HT-29 (cell line): ENCODE data around the gene ZNF574. TPM values are rescaled to one million over a fixed set of nuclear protein-coding genes. Genes with fewer than 3 reads are reported as not detected.
A peak's percentile ranks its signal among the peaks of the same experiment; 100 is the strongest.

Source experiments
- DNase-seq: peaks from one replicate; pipeline ENCODE4 v3.0.0-alpha.2; 2015; ENCODE audit warnings: low spot score
- total RNA-seq: library from RNA; depleted of rRNA; stranded (reverse); fragments of >200 nt; shearing (Covaris generic); gene quantifications from 2 replicates; pipeline ENCODE4 v1.2.3, GENCODE V29; 2014

Gene ZNF574
- total RNA-seq, 1 experiment from 2014 or later, result 48.5 TPM

GRCh38 chr19:42059196-42059595, 16.8 kb upstream of the ZNF574 start:
- no peak for DNase-seq

GRCh38 chr19:42060117-42060516, 15.8 kb upstream of the ZNF574 start:
- DNase-seq, result no peak

GRCh38 chr19:42062381-42062780, 13.6 kb upstream of the ZNF574 start:
- no peak for DNase-seq

GRCh38 chr19:42064432-42064831, 11.5 kb upstream of the ZNF574 start:
- DNase-seq, result no peak

- no peak for DNase-seq
Observed at GRCh38 chr19:42065051-42065450, 10.9 kb upstream of the ZNF574 start.

- DNase-seq, result no peak
Observed at GRCh38 chr19:42065511-42065910, 10.5 kb upstream of the ZNF574 start.

- peak; percentile 76 for DNase-seq
Observed at GRCh38 chr19:42066075-42066754, 9.8 kb upstream of the ZNF574 start.

- DNase-seq, result no peak
Observed at GRCh38 chr19:42067315-42067888, 8.6 kb upstream of the ZNF574 start.

GRCh38 chr19:42068361-42068755, 7.6 kb upstream of the ZNF574 start:
- DNase-seq, result no peak

- no peak for DNase-seq
Observed at GRCh38 chr19:42068756-42069571, 7.0 kb upstream of the ZNF574 start.

- DNase-seq, result no peak
Observed at GRCh38 chr19:42069619-42070351, 6.2 kb upstream of the ZNF574 start, which contains the start of gene GRIK5. TSS of gene GRIK5 (minus strand) at chr19:42070206. CDS start at chr19:42065770, 4,436 bp downstream.

GRCh38 chr19:42071247-42071646, 4.7 kb upstream of the ZNF574 start:
- no peak for DNase-seq

- DNase-seq, result no peak
Observed at GRCh38 chr19:42074513-42075363, 1.2 kb upstream of the ZNF574 start.

- DNase-seq, result no peak
Observed at GRCh38 chr19:42075364-42075615, 676 bp upstream of the ZNF574 start.

- no peak for DNase-seq
Observed at GRCh38 chr19:42076380-42076944, 496 bp downstream of the ZNF574 start.

- DNase-seq, result no peak
Observed at GRCh38 chr19:42078058-42078457, 2.1 kb downstream of the ZNF574 start.

GRCh38 chr19:42078538-42079275, 2.7 kb downstream of the ZNF574 start:
- DNase-seq, result no peak

GRCh38 chr19:42079276-42079669, 3.3 kb downstream of the ZNF574 start:
- DNase-seq, result no peak

- no peak for DNase-seq
Observed at GRCh38 chr19:42079886-42080763, 4.2 kb downstream of the ZNF574 start.
